Fibroblast of lung (primary cell): ENCODE data around the gene KCND1. TPM values are rescaled to one million over a fixed set of nuclear protein-coding genes. Genes with fewer than 3 reads are reported as not detected.

ENCODE experiments used
- DNase-seq, 2 donors: peaks; one replicate each; pipeline versions ENCODE4 v3.0.0 to v3.0.0-alpha.2; 2010; ENCODE audit warnings: low read depth in 2 of 2
- H2AFZ ChIP-seq: 2 replicates; pipeline ENCODE4 v1.5.1; 2012; ENCODE audit warnings: low read length, control low read depth, inconsistent platforms
- H3K27ac ChIP-seq: 2 replicates; pipeline ENCODE4 v1.5.1; 2011; ENCODE audit warnings: low read length, control low read depth; ENCODE audit not compliant: insufficient read depth
- H3K27me3 ChIP-seq: 2 replicates; pipeline ENCODE4 v1.5.1; 2011; ENCODE audit warnings: mild to moderate bottlenecking, low read length; ENCODE audit not compliant: control insufficient read depth, insufficient read depth
- H3K36me3 ChIP-seq: 2 replicates; pipeline ENCODE4 v1.5.1; 2011; ENCODE audit warnings: low read length; ENCODE audit not compliant: control insufficient read depth, insufficient read depth
- H3K4me1 ChIP-seq: 2 replicates; pipeline ENCODE4 v1.5.1; 2011; ENCODE audit warnings: low read length; ENCODE audit not compliant: control insufficient read depth, insufficient read depth; ENCODE audit errors: extremely low read depth
- H3K4me2 ChIP-seq: 2 replicates; pipeline ENCODE4 v1.5.1; 2011; ENCODE audit warnings: low read length, control low read depth; ENCODE audit not compliant: insufficient read depth; ENCODE audit errors: extremely low read depth
- H3K4me3 ChIP-seq, 4 experiments: fragments of 200-600 bp in 1 of 4; sonication (generic) in 1 of 4; replicated peaks in 1 of 4; 2 replicates each; pipeline ENCODE4 v1.5.1; 2011 to 2016; ENCODE audit warnings: low read length in 4 of 4, low read depth in 3 of 4, mild to moderate bottlenecking in 3 of 4, control low read depth in 2 of 4, inconsistent platforms in 1 of 4, mixed read lengths in 1 of 4; ENCODE audit not compliant: insufficient read depth in 1 of 4; ENCODE audit errors: control extremely low read depth in 1 of 4
- H3K79me2 ChIP-seq: 2 replicates; pipeline ENCODE4 v1.5.1; 2012; ENCODE audit warnings: mild to moderate bottlenecking, low read length, inconsistent platforms; ENCODE audit not compliant: control insufficient read depth, insufficient read depth
- H3K9ac ChIP-seq: 2 replicates; pipeline ENCODE4 v1.5.1; 2011; ENCODE audit warnings: mild to moderate bottlenecking, low read length, control low read depth; ENCODE audit not compliant: insufficient read depth
- H3K9me3 ChIP-seq: 2 replicates; pipeline ENCODE4 v1.5.1; 2012; ENCODE audit warnings: low read depth, low read length; ENCODE audit not compliant: control insufficient read depth, insufficient read depth
- H4K20me1 ChIP-seq: 2 replicates; pipeline ENCODE4 v1.5.1; 2011; ENCODE audit warnings: low read length; ENCODE audit not compliant: control insufficient read depth, insufficient read depth; ENCODE audit errors: extremely low read depth
- EZH2 ChIP-seq: IDR thresholded peaks from 2 replicates; pipeline ENCODE4 v1.5.1; 2012; ENCODE audit warnings: low read length, control low read depth, mild to moderate bottlenecking; ENCODE audit errors: missing control alignments
- polyA plus RNA-seq, 2 donors: library from polyadenylated mRNA; depleted of rRNA in 1 of 2; stranded (reverse) in 1 of 2; unstranded in 1 of 2; fragments of >200 nt; gene quantifications; 2 replicates each; pipeline ENCODE4 v1.2.1, GENCODE V29; 2011 to 2012; ENCODE audit warnings: missing spikeins in 1 of 2
- total RNA-seq: library from RNA; depleted of rRNA; stranded (reverse); fragments of >200 nt; gene quantifications from 2 replicates; pipeline ENCODE4 v1.2.1, GENCODE V29; 2014
- TF ChIP-seq, protein P1 (sequence below), 2 donors: IDR thresholded peaks in 1 of 2; conservative IDR thresholded peaks in 1 of 2; 1 replicate in 1 of 2; 2 replicates in 1 of 2; pipeline ENCODE4 v1.5.1; 2011 to 2012; ENCODE audit warnings: low read length in 2 of 2, control low read depth in 1 of 2, inconsistent platforms in 1 of 2, low read depth in 1 of 2, mild to moderate bottlenecking in 1 of 2

Gene KCND1
- total and polyA plus RNA-seq, 2 donors (not counting 1 experiment from before 2014, with no cell fraction given): 0.41 to 1.3 TPM

DNA sequence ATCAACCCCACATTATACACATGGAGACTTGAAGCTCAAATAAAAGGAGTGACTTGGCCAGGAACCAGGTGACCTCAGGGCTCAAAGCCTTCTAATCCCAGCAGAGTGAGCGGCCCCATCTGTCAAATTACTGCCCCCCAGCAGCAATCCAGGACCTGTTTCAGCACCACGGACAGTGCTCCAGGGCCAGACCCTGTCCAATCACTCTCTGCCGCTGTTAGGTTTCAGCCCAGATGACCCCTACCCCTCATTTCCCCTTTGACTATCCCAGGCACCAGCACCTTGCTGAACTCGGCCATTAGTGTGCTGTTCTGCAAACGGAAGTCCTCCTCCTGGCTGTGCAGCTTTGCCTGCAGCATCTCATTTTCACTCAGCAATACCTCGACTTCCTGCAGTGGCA lies 25.3 kb upstream of the KCND1 start:
- H2AFZ ChIP-seq: no peak overlapping the region
- TF ChIP-seq, protein P1, sequence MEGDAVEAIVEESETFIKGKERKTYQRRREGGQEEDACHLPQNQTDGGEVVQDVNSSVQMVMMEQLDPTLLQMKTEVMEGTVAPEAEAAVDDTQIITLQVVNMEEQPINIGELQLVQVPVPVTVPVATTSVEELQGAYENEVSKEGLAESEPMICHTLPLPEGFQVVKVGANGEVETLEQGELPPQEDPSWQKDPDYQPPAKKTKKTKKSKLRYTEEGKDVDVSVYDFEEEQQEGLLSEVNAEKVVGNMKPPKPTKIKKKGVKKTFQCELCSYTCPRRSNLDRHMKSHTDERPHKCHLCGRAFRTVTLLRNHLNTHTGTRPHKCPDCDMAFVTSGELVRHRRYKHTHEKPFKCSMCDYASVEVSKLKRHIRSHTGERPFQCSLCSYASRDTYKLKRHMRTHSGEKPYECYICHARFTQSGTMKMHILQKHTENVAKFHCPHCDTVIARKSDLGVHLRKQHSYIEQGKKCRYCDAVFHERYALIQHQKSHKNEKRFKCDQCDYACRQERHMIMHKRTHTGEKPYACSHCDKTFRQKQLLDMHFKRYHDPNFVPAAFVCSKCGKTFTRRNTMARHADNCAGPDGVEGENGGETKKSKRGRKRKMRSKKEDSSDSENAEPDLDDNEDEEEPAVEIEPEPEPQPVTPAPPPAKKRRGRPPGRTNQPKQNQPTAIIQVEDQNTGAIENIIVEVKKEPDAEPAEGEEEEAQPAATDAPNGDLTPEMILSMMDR (conservative IDR thresholded peaks at IDR 0.05 in 1 of 2, IDR thresholded peaks at IDR 0.05 in 1 of 2; ENCODE audit: low read depth in 1 of 2, low read length in 2 of 2): no peak
- no peak for TF ChIP-seq EZH2

DNA sequence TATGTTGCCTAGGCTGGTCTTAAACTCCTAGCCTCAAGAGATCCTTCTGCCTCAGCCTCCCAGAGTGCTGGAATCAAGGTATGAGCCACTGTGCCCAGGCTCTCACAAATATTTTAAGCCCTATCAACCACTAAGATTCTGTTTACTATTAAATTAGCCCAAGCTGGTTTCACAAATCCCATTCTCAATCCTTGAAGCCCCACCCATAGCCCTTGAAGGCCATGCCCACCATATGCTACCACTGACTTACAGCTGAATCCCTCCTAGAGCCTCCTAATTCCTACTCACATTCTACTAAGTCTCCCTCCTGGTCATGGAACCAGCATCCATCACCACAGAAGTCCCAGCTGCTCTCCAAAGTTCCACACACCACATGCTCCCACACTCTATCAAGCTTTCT lies 20.7 kb upstream of the KCND1 start:
- no peak overlapping the region for H2AFZ ChIP-seq
- H3K27ac ChIP-seq: no peak overlapping the region
- H3K27me3 ChIP-seq: no peaks in the 10 kb centered on the region
- no peaks in the 10 kb centered on the region for H4K20me1 ChIP-seq
- no peaks in the 10 kb centered on the region for H3K79me2 ChIP-seq
- no peak overlapping the region for H3K9ac ChIP-seq
- H3K4me3 ChIP-seq: no peak overlapping the region
- no peaks in the 10 kb centered on the region for H3K4me1 ChIP-seq
- no peak for TF ChIP-seq EZH2
- TF ChIP-seq, protein P1 (conservative IDR thresholded peaks at IDR 0.05 in 1 of 2, IDR thresholded peaks at IDR 0.05 in 1 of 2; ENCODE audit: low read depth in 1 of 2, low read length in 2 of 2): no peak
- H3K9me3 ChIP-seq: no peaks in the 10 kb centered on the region
- no peak for DNase-seq
- H3K36me3 ChIP-seq: no peaks in the 10 kb centered on the region
- H3K4me2 ChIP-seq: no peak overlapping the region

More for the DNA sequence above, 25.3 kb upstream of the KCND1 start:
- Histone ChIP-seq H3K27ac (no peak overlapping the region), H4K20me1 (no peaks in the 10 kb centered on the region), H3K79me2 (peaks cover 8% of the 10 kb centered on the region), H3K4me1 (no peaks in the 10 kb centered on the region), H3K4me2 (no peak overlapping the region), H3K27me3 (no peaks in the 10 kb centered on the region), H3K9me3 (no peaks in the 10 kb centered on the region), H3K9ac (no peak overlapping the region), H3K36me3 (no peaks in the 10 kb centered on the region), H3K4me3 (no peak overlapping the region)
- DNase-seq: no peak

DNA sequence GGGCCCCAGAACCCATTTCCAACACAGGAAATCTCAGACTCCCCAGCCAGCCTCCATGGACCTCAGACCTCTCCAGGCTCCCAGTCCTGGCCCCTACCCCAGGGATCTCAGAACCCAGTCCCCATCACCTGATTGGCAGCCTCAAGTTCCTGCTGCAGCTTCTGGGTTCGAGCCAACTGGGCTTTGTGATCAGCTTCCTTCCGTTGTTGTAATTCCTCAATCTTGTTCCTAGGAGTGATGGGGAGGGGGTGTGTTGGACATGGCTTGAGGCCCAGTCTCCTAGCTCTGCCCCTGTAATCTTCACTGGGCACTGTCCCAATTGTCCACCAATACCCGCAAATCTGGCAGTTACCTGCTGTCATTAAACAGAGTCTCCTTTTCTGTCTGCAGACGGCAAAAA lies 17.8 kb upstream of the KCND1 start:
- H3K27me3 ChIP-seq: no peaks in the 10 kb centered on the region
- H4K20me1 ChIP-seq: no peaks in the 10 kb centered on the region
- H3K4me2 ChIP-seq: no peak overlapping the region
- H3K9ac ChIP-seq: no peak overlapping the region
- no peaks in the 10 kb centered on the region for H3K36me3 ChIP-seq
- no peaks in the 10 kb centered on the region for H3K79me2 ChIP-seq
- no peak for TF ChIP-seq EZH2
- TF ChIP-seq, protein P1 (conservative IDR thresholded peaks at IDR 0.05 in 1 of 2, IDR thresholded peaks at IDR 0.05 in 1 of 2; ENCODE audit: low read depth in 1 of 2, low read length in 2 of 2): no peak
- no peak overlapping the region for H3K27ac ChIP-seq
- DNase-seq: no peak
- H3K4me1 ChIP-seq: no peaks in the 10 kb centered on the region
- no peak overlapping the region for H2AFZ ChIP-seq
- H3K4me3 ChIP-seq: no peak overlapping the region
- no peaks in the 10 kb centered on the region for H3K9me3 ChIP-seq
